HG03135 (cell line): Measurements from ENCODE around the gene SUGT1.

Experiments used
- ATAC-seq: cut with Tn5 transposase; IDR thresholded peaks from one replicate; pipeline ENCODE4 v1.9.1; 2021; ENCODE audit warnings: mild to moderate bottlenecking, moderate library complexity; ENCODE audit not compliant: unreplicated experiment

The SUGT1 gene

DNA sequence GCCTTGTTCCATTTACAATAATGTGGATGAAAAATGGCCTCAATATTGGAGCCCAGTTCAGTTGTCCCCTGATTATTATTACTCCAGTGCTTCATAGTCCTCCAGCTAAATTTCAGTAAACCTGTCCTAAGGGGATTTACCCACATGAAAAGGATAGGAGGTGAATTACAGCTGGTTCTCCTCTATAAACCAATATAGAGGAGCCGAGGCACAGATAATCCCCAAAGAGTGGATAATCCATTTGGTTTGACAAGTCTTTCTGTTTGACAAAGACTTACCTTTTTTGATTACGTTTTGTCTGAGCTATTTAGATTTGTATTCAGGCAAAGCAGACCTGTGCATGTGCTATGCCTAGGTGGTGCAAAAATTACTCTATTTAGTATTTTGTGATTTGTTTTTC is 84.3 kb downstream of the SUGT1 start:
- no peak for ATAC-seq

DNA sequence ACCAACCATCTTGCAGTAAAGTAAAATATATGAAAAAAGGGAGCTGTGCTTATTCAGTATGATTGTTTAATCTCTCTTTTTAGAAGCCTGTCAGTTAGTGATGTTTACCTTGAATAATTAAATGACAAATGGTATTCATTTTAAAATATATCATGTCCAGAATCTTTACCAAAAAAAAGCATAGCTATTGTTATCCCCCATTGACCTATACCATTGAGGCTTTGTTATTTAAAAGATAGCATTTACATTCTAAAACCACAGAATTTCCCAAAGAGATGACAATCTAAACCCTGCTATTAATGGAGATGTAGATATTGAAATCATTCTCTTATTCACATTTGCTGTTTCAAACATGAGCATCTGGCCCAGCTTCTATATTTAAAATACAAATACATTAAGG is 84.8 kb downstream of the SUGT1 start:
- ATAC-seq, result no peak

DNA sequence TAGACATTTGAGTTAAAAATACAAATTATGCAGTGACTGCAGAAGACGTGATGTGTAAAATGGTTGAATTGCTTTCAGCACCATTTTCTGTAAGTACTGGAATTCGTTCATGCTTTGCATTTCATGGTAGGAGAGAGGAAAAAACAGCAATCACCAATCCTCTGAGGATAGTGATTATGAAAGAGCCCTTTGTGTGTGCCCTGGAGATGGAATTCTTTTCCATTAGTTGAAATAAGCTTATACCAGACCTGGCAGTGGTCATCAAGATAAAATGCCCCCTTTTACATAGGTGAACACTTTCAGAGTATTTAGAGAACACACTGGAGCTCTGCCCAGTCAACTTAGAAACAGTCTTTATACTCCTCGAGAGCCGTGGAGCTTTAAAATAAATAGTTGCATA is 85.3 kb downstream of the SUGT1 start:
- ATAC-seq, result no peak

- no peak for ATAC-seq
Measured at GRCh38 chr13:52738719-52739467, 86.3 kb downstream of the SUGT1 start.

- ATAC-seq, result no peak
Measured at GRCh38 chr13:52739468-52740071, 86.9 kb downstream of the SUGT1 start, which contains the start of gene CNMD. TSS of gene CNMD (minus strand) at chr13:52739820. CDS start at chr13:52739701, 119 bp downstream.

- no peak for ATAC-seq
Measured at GRCh38 chr13:52743569-52743968, 90.9 kb downstream of the SUGT1 start.

GRCh38 chr13:52743988-52744387 is 91.4 kb downstream of the SUGT1 start:
- ATAC-seq, result no peak

- no peak for ATAC-seq
Measured at GRCh38 chr13:52744842-52745375, 92.3 kb downstream of the SUGT1 start.

DNA sequence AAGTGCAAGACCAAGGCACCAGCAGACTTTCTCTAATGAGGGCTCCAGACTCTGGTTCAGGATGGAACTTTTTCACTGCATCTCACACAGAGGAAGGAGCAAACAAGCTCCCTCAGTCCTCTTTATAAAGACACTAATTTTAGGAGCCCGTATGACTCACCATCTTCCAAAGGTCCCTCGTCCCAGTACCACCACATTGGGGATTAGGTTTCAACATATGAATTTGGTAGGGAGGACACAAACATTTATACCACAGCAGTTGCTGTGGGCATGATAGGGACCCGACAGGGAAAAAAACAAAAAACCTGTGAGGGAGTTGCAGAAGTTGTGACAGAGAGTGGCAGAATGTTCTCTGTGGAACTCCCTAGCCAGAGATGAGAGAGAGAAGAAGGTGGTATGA is 93.5 kb downstream of the SUGT1 start:
- ATAC-seq, result no peak

DNA sequence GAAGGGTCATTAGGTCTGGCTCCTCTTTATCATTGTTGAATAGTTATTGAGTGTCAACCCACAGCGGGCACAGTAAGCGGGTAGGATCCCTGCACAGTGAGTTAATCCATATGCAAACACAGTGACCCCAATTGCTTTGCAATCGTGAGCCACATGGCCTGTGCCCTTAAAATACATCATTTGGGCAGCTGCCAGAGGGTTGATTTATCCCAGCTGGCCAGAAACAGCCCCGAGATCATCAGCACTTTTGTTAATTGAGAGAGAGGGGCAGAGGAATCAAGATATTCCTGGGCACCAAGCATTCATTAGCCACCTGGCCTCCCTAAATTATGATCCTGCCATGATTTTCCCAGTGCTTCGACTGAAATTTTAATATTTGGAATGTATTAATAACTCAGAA is 96.8 kb downstream of the SUGT1 start:
- no peak for ATAC-seq
